BLaER1 (cell line): ENCODE results near the gene ATF1.
"Not testable (repeated sequence)": the region's sequence is repeated elsewhere in the genome, so short reads cannot be mapped to it uniquely, and the experiment has no call there.

ENCODE experiments used
- H3K27ac ChIP-seq: shearing (Covaris generic); formaldehyde crosslinking; 2 replicates; pipeline ENCODE4 v1.8.1; 2022
- H3K27me3 ChIP-seq: shearing (Covaris generic); formaldehyde crosslinking; 2 replicates; pipeline ENCODE4 v1.8.1; 2022
- H3K36me3 ChIP-seq: shearing (Covaris generic); formaldehyde crosslinking; 2 replicates; pipeline ENCODE4 v1.8.1; 2022
- H3K4me1 ChIP-seq: shearing (Covaris generic); formaldehyde crosslinking; 2 replicates; pipeline ENCODE4 v1.8.1; 2022
- H3K4me2 ChIP-seq: shearing (Covaris generic); formaldehyde crosslinking; 2 replicates; pipeline ENCODE4 v1.8.1; 2022
- H3K4me3 ChIP-seq: shearing (Covaris generic); formaldehyde crosslinking; 2 replicates; pipeline ENCODE4 v1.8.1; 2022
- H3K9ac ChIP-seq: shearing (Covaris generic); formaldehyde crosslinking; 2 replicates; pipeline ENCODE4 v1.8.1; 2022
- H3K9me3 ChIP-seq: shearing (Covaris generic); formaldehyde crosslinking; 2 replicates; pipeline ENCODE4 v1.8.1; 2022
- H4K20me1 ChIP-seq: shearing (Covaris generic); formaldehyde crosslinking; 2 replicates; pipeline ENCODE4 v1.8.1; 2022
- Cebpa-rat ChIP-seq: shearing (Covaris generic); IDR thresholded peaks from 2 replicates; pipeline ENCODE4 v1.8.1; 2022

The ATF1 gene

GRCh38 chr12:50751948-50752721, 11.8 kb upstream of the ATF1 start:
- Histone ChIP-seq H3K4me2 (no peak overlapping the region), H3K27ac (no peak overlapping the region), H4K20me1 (no peaks in the 10 kb centered on the region), H3K27me3 (no peaks in the 10 kb centered on the region), H3K4me3 (no peak overlapping the region), H3K9me3 (no peaks in the 10 kb centered on the region), H3K4me1 (no peaks in the 10 kb centered on the region), H3K9ac (no peak overlapping the region), H3K36me3 (peaks cover 27% of the 10 kb centered on the region)
- no peak for TF ChIP-seq Cebpa-rat

- TF ChIP-seq Cebpa-rat, result no peak
- no peaks in the 10 kb centered on the region for H3K4me1 ChIP-seq
- H3K9ac ChIP-seq, result no peak overlapping the region
- no peaks in the 10 kb centered on the region for H4K20me1 ChIP-seq
- no peak overlapping the region for H3K27ac ChIP-seq
- no peaks in the 10 kb centered on the region for H3K9me3 ChIP-seq
- peaks cover 17% of the 10 kb centered on the region for H3K36me3 ChIP-seq
- H3K27me3 ChIP-seq, result no peaks in the 10 kb centered on the region
- no peak overlapping the region for H3K4me2 ChIP-seq
- H3K4me3 ChIP-seq, result no peak overlapping the region
These were observed 10.6 kb upstream of the ATF1 start for GRCh38 chr12:50753232-50753769.

- H3K27me3 ChIP-seq, result no peaks in the 10 kb centered on the region
- H3K27ac ChIP-seq, result peak overlapping the region; percentile 92
- peaks cover 24% of the 10 kb centered on the region for H3K36me3 ChIP-seq
- no peak; the same call in 1 of the 2 replicates for TF ChIP-seq Cebpa-rat
- peak overlapping the region; percentile 95 for H3K9ac ChIP-seq
- H3K4me3 ChIP-seq, result peak overlapping the region; percentile 97
- peaks cover 36% of the 10 kb centered on the region for H3K4me1 ChIP-seq
- H3K9me3 ChIP-seq, result peaks cover 17% of the 10 kb centered on the region
- peaks cover 23% of the 10 kb centered on the region for H4K20me1 ChIP-seq
- peak overlapping the region; percentile 82 for H3K4me2 ChIP-seq
These were observed 589 bp downstream of the ATF1 start for GRCh38 chr12:50764286-50765094.

DNA sequence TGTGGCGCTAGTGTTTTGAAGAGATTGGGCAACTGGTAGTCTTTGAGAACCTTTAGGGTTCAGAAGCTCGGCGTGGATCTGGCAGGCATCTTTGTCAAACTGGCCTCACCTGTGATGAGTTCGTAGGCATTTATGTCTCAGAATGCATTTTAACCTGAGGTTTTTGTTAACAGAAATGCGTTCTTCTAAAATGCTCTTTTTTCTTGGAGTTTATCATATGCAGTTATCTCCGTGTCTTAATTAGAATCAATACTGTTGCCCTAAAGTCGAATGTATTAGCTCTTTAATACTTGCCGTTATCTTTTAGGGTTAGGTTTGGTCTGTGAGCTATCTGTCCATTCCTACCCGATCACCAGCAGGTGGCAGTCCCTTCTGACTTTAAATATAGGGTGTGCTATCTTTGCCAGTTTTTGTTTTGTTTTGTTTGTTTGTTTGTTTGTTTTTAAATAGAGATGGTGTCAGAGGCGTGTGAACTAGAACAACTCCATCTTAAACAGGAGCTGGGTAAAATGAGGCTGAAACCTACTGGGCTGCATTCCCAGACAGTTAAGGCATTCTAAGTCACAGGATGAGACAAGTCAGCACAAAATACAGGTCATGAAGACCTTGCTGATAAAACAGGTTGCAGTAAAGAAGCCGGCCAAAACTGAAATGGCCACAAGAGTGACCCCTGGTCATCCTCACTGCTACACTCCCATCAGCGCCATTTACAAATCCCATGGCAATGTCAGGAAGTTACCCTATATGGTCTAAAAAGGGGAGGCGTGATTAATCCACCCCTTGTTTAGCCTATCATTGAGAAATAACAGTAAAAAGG, 1.4 kb downstream of the ATF1 start:
- H3K36me3 ChIP-seq, result peaks cover 30% of the 10 kb centered on the region
- H3K27me3 ChIP-seq, result no peaks in the 10 kb centered on the region
- H4K20me1 ChIP-seq, result peaks cover 23% of the 10 kb centered on the region
- H3K4me3 ChIP-seq, result peak overlapping the region; percentile 97
- H3K4me1 ChIP-seq, result peaks cover 36% of the 10 kb centered on the region
- peak overlapping the region; percentile 82 for H3K4me2 ChIP-seq
- H3K27ac ChIP-seq, result peak overlapping the region; percentile 92
- H3K9me3 ChIP-seq, result peaks cover 24% of the 10 kb centered on the region
- TF ChIP-seq Cebpa-rat, result peak; percentile 78; the same call in 1 of the 2 replicates
- peak overlapping the region; percentile 95 for H3K9ac ChIP-seq

DNA sequence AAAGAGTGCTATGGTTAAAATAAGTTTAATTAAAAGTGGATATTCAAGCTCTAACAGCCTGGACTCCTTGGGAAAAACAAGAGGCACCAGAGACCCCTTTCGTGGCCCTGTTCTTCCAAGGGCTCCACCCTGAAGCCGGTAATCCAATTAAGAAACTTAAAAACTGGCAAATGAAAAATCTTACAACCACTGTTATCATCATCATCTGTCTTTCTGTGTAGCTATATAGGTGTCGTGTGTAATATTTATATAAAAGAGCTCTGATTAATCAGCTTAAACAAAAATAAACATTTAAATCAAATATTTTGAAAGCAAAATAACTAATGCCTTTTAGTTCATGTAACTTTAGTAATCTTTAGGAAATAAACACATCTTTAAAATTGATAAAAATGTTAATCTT, 4.5 kb downstream of the ATF1 start:
- Histone ChIP-seq H3K27me3 (no peaks in the 10 kb centered on the region), H3K27ac (no peak overlapping the region), H3K36me3 (peaks cover 61% of the 10 kb centered on the region), H3K4me1 (peaks cover 11% of the 10 kb centered on the region), H3K4me2 (no peak overlapping the region), H3K4me3 (no peak overlapping the region), H3K9ac (no peak overlapping the region), H3K9me3 (peaks cover 53% of the 10 kb centered on the region), H4K20me1 (peaks cover 41% of the 10 kb centered on the region)
- no peak for TF ChIP-seq Cebpa-rat

GRCh38 chr12:50768813-50769212, 4.9 kb downstream of the ATF1 start:
- peaks cover 46% of the 10 kb centered on the region for H4K20me1 ChIP-seq
- H3K9me3 ChIP-seq, result peaks cover 53% of the 10 kb centered on the region
- peaks cover 62% of the 10 kb centered on the region for H3K36me3 ChIP-seq
- not testable (repeated sequence) for H3K4me3 ChIP-seq, H3K4me2 ChIP-seq, H3K9ac ChIP-seq, H3K27me3 ChIP-seq, H3K27ac ChIP-seq
- H3K4me1 ChIP-seq, result peaks cover 11% of the 10 kb centered on the region

DNA sequence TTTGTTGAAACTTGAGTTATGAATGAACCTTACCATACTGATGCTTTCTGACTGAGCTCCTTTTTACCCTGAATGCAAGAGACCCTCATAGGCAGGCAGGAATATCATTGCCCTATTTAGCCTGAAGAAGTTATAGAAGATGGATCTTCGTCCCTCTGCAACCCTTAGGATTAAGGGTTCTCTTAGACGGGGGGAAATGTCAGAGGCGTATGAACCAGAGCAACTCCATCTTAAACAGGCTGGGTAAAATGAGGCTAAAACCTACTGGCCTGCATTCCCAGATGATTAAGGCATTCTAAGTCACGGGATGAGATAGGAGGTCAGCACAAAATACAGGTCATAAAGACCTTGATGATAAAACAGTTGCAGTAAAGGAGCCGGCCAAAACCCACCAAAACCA, 7.5 kb downstream of the ATF1 start:
- H3K27me3 ChIP-seq, result no peaks in the 10 kb centered on the region
- TF ChIP-seq Cebpa-rat, result no peak
- H4K20me1 ChIP-seq, result peaks cover 61% of the 10 kb centered on the region
- peaks cover 53% of the 10 kb centered on the region for H3K9me3 ChIP-seq
- peaks cover 62% of the 10 kb centered on the region for H3K36me3 ChIP-seq
- H3K27ac ChIP-seq, result no peak overlapping the region
- H3K4me3 ChIP-seq, result no peak overlapping the region
- H3K9ac ChIP-seq, result no peak overlapping the region
- H3K4me1 ChIP-seq, result no peaks in the 10 kb centered on the region; the same call in 1 of the 2 replicates
- no peak overlapping the region for H3K4me2 ChIP-seq

DNA sequence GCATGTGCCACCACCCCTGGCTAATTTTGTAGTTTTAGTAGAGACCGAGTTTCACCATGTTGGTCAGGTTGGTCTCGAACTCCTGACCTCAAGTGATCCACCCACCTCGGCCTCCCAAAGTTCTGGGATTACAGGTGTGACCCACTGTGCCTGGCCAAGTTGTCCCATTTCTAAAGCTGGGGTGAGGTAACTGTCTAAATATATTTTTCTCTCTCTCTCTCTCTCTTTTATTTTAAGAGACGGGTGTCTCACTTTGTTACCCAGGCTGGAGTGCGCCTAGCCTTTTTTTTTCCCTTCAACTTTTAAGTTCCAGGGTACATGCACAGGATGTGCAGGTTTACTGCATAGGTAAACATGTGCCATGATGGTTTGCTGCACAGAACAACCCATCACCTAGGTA, 8.6 kb downstream of the ATF1 start:
- H3K4me2 ChIP-seq, result no peak overlapping the region
- H3K27me3 ChIP-seq, result no peaks in the 10 kb centered on the region
- peaks cover 61% of the 10 kb centered on the region; the same call in 1 of the 2 replicates for H4K20me1 ChIP-seq
- H3K9ac ChIP-seq, result no peak overlapping the region
- H3K9me3 ChIP-seq, result peaks cover 53% of the 10 kb centered on the region
- no peak for TF ChIP-seq Cebpa-rat
- H3K4me1 ChIP-seq, result no peaks in the 10 kb centered on the region
- H3K27ac ChIP-seq, result no peak overlapping the region
- no peak overlapping the region for H3K4me3 ChIP-seq
- H3K36me3 ChIP-seq, result peaks cover 55% of the 10 kb centered on the region

DNA sequence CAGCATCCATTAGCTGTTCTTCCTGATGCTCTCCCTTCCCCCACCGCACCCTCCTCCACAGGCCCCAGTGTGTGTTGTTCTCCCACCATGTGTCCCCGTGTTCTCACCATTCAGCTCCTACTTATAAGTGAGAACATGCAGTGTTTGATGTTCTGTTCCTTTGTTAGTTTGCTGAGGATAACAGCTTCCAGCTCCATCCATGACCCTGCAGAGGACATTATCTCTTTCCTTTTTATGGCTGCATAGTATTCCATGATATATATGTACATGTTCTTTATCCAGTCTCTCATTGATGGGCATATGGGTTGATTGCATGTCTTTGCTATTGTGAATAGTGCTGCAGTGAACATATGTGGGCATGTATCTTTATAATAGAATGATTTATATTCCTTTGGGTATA, 9.0 kb downstream of the ATF1 start:
- Histone ChIP-seq H3K4me2 (no peak overlapping the region), H3K27ac (no peak overlapping the region)

More for the DNA sequence above, 9.0 kb downstream of the ATF1 start:
- H3K9ac ChIP-seq, result no peak overlapping the region
- no peaks in the 10 kb centered on the region for H3K4me1 ChIP-seq
- H3K4me3 ChIP-seq, result no peak overlapping the region
- H3K9me3 ChIP-seq, result peaks cover 52% of the 10 kb centered on the region
- no peak for TF ChIP-seq Cebpa-rat
- H3K27me3 ChIP-seq, result no peaks in the 10 kb centered on the region
- H3K36me3 ChIP-seq, result peaks cover 50% of the 10 kb centered on the region
- H4K20me1 ChIP-seq, result peaks cover 63% of the 10 kb centered on the region; the same call in 1 of the 2 replicates
